HepG2 (cell line): ENCODE data around the gene WDR54. TPM values are rescaled to one million over a fixed set of nuclear protein-coding genes. Genes with fewer than 3 reads are reported as not detected.
A peak's percentile ranks its signal among the peaks of the same experiment; 100 is the strongest.

Experiments used
- AHR ChIP-seq: IDR thresholded peaks from 2 replicates; pipeline ENCODE4 v1.6.1; 2018; ENCODE audit warnings: missing genetic modification reagents, missing compliant biosample characterization
- CTCF ChIP-seq: sonication (generic); formaldehyde crosslinking; IDR thresholded peaks from 2 replicates; pipeline ENCODE4 v1.5.0; 2020; ENCODE audit warnings: mild to moderate bottlenecking, missing genetic modification reagents, moderate library complexity
- HMGXB4 ChIP-seq, 2 experiments: sonication (generic) in 1 of 2; formaldehyde crosslinking in 1 of 2; IDR thresholded peaks; 2 replicates each; pipeline versions ENCODE4 v1.4.0 to v1.6.1; 2018 to 2020; ENCODE audit warnings: missing genetic modification reagents in 2 of 2, borderline replicate concordance in 1 of 2, low read depth in 1 of 2, mild to moderate bottlenecking in 1 of 2, missing biosample characterization in 1 of 2
- MEF2D ChIP-seq: sonication (generic); formaldehyde crosslinking; IDR thresholded peaks from 2 replicates; pipeline ENCODE4 v1.5.1; 2020; ENCODE audit warnings: mild to moderate bottlenecking, missing genetic modification reagents
- NFYB ChIP-seq: sonication (generic); formaldehyde crosslinking; IDR thresholded peaks from 2 replicates; pipeline ENCODE4 v1.4.0; 2020; ENCODE audit warnings: missing genetic modification reagents
- PCBP1 ChIP-seq: fragments of 200-400 bp; formaldehyde crosslinking; IDR thresholded peaks from 2 replicates; pipeline ENCODE4 v1.6.1; 2017; ENCODE audit warnings: mild to moderate bottlenecking, low read depth, low read length, borderline replicate concordance
- SAFB2 ChIP-seq: sonication (generic); formaldehyde crosslinking; IDR thresholded peaks from 2 replicates; pipeline ENCODE4 v1.5.1; 2020; ENCODE audit warnings: missing genetic modification reagents, low read depth, mild to moderate bottlenecking, borderline replicate concordance
- SIN3A ChIP-seq: IDR thresholded peaks from 2 replicates; pipeline ENCODE4 v1.6.1; 2011; ENCODE audit warnings: low read depth, mild to moderate bottlenecking, control low read depth, low read length, borderline replicate concordance
- YEATS2 ChIP-seq: sonication (generic); formaldehyde crosslinking; IDR thresholded peaks from 2 replicates; pipeline ENCODE4 v1.4.0; 2020; ENCODE audit warnings: missing genetic modification reagents, borderline replicate concordance
- YY1 ChIP-seq: IDR thresholded peaks from 2 replicates; pipeline ENCODE4 v1.6.1; 2011; ENCODE audit warnings: low read length, low read depth, moderate library complexity, mild to moderate bottlenecking; ENCODE audit not compliant: insufficient read depth, insufficient replicate concordance
- ZNF253 ChIP-seq: sonication (generic); formaldehyde crosslinking; IDR thresholded peaks from 2 replicates; pipeline ENCODE4 v1.8.0; 2022; ENCODE audit warnings: mild to moderate bottlenecking, missing genetic modification reagents, borderline replicate concordance
- ZNF292 ChIP-seq: sonication (generic); formaldehyde crosslinking; IDR thresholded peaks from 2 replicates; pipeline ENCODE4 v1.8.1; 2022; ENCODE audit warnings: mild to moderate bottlenecking, low read depth, missing genetic modification reagents, borderline replicate concordance
- ZNF552 ChIP-seq: sonication (generic); formaldehyde crosslinking; IDR thresholded peaks from 2 replicates; pipeline ENCODE4 v1.9.0; 2022; ENCODE audit warnings: missing genetic modification reagents, mild to moderate bottlenecking, borderline replicate concordance
- ZNF687 ChIP-seq: sonication (generic); formaldehyde crosslinking; IDR thresholded peaks from 2 replicates; pipeline ENCODE4 v1.5.1; 2020; ENCODE audit warnings: mild to moderate bottlenecking, missing genetic modification reagents, moderate library complexity
- ZNF704 ChIP-seq: sonication (generic); formaldehyde crosslinking; IDR thresholded peaks from 2 replicates; pipeline ENCODE4 v1.8.1; 2023; ENCODE audit warnings: mild to moderate bottlenecking, inconsistent platforms, moderate library complexity, missing genetic modification reagents, borderline replicate concordance
- ZNF724P ChIP-seq: sonication (generic); formaldehyde crosslinking; IDR thresholded peaks from 2 replicates; pipeline ENCODE4 v1.8.0; 2022; ENCODE audit warnings: missing genetic modification reagents, borderline replicate concordance
- ZNF775 ChIP-seq: sonication (generic); formaldehyde crosslinking; IDR thresholded peaks from 2 replicates; pipeline ENCODE4 v1.4.0; 2020; ENCODE audit warnings: missing genetic modification reagents, mild to moderate bottlenecking, moderate library complexity, borderline replicate concordance
- ZNF800 ChIP-seq: sonication (generic); formaldehyde crosslinking; IDR thresholded peaks from 2 replicates; pipeline ENCODE4 v1.4.0; 2020; ENCODE audit warnings: missing genetic modification reagents
- polyA plus RNA-seq, 8 experiments: library from polyadenylated mRNA; depleted of rRNA in 3 of 8; stranded (reverse) in 7 of 8; unstranded in 1 of 8; fragments of >200 nt; fragmentation: Illumina TruSeq in 4 of 8; extraction: Trizol in 4 of 8; gene quantifications; 2 replicates each; pipeline versions ENCODE4 v1.2.1 to v1.2.3, GENCODE V29; 2011 to 2016; ENCODE audit warnings: low read depth in 4 of 8, missing spikeins in 1 of 8, mixed read lengths in 1 of 8; ENCODE audit not compliant: insufficient read depth in 1 of 8
- total RNA-seq, 5 experiments: library from RNA; depleted of rRNA; stranded (reverse); fragments of >200 nt; fragmentation: Illumina TruSeq; extraction: Trizol; gene quantifications; 2 replicates each; pipeline ENCODE4 v1.2.3, GENCODE V29; 2016; ENCODE audit warnings: low read depth in 1 of 5

The WDR54 gene
- total and polyA plus RNA-seq, 2 of the 13 experiments (the other 11 are each of a cell fraction or from before 2014, with no cell fraction given), result 2.0 to 17.3 TPM

GRCh38 chr2:74424995-74425406, 3.5 kb downstream of the WDR54 start (continued):
- TF ChIP-seq PCBP1 (no peak), HMGXB4 (CRISPR knock-in tag; IDR thresholded peaks at IDR 0.05; ENCODE audit: borderline replicate concordance in 1 of 2, low read depth in 1 of 2) (no peak), CTCF (CRISPR knock-in tag) (no peak), ZNF292 (CRISPR knock-in tag) (no peak), ZNF775 (no peak), ZNF552 (no peak), YEATS2 (no peak), ZNF724P (CRISPR knock-in tag) (no peak), ZNF253 (CRISPR knock-in tag) (no peak), ZNF704 (CRISPR knock-in tag) (0 out of 2 replicates have a peak, but pooled peaks have one; percentile 41), SAFB2 (CRISPR knock-in tag) (0 out of 2 replicates have a peak, but pooled peaks have one; percentile 30), ZNF687 (CRISPR knock-in tag) (peak; percentile 40; the same call in 1 of the 2 replicates), SIN3A (no peak), AHR (CRISPR knock-in tag) (no peak), YY1 (peak; percentile 8), MEF2D (CRISPR knock-in tag) (peak; percentile 56; the same call in 1 of the 2 replicates), NFYB (no peak), ZNF800 (CRISPR knock-in tag) (no peak)
